Measurements from ENCODE around the gene NCR2. TPM values are rescaled to one million over a fixed set of nuclear protein-coding genes. Genes with fewer than 3 reads are reported as not detected.

Gene NCR2
- total RNA-seq, 1 experiment from 2014 or later: not detected

DNA sequence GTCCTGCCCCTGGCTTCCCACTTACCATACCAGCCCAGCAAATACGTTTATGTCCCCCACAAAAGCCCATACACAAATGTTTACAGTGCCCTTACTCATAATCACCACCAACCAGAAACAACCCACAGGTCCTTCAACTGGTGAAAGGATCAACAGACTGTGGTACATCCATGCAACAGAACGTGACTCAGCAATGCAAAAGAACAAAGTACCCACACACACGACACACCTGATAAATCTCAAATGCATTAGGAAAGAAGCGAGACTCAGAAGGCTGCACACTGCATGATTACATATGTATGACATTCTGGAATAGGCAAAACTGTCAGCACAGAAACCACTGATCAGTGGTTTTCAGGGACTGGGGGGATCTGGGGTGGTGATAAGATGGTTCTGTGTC is 20.5 kb downstream of the NCR2 start:
- ChIA-PET RAD21 (ENCODE audit: low non-redundant PET in 1 of 2, low total read pairs in 2 of 2, uncharacterized antibody in 2 of 2, unreplicated experiment in 2 of 2) (no interaction called here), CTCF (no interaction called here), POLR2A (no interaction called here)
- H2AFZ ChIP-seq (ENCODE audit: low read depth, low read length, poor library complexity, severe bottlenecking): no peak overlapping the region
- no peaks in the 10 kb centered on the region for H3K36me3 ChIP-seq (ENCODE audit: control insufficient read depth in 1 of 2, insufficient read depth in 2 of 2, low read length in 2 of 2)
- no peaks in the 10 kb centered on the region; a peak in 1 of 4 replicates for H3K4me1 ChIP-seq (ENCODE audit: control insufficient read depth in 1 of 2, insufficient read depth in 2 of 2, low read length in 2 of 2)
- BruUV-seq (replicated peaks): no TSS peak
- H3K4me2 ChIP-seq (ENCODE audit: low read length): no peak overlapping the region
- ATAC-seq (no peak), DNase-seq (ENCODE audit: low read depth, low spot score) (no peak)
- H3K9me3 ChIP-seq (ENCODE audit: control insufficient read depth in 1 of 2, insufficient read depth in 1 of 2, low read depth in 1 of 2, low read length in 2 of 2): no peaks in the 10 kb centered on the region
- H3K27me3 ChIP-seq (ENCODE audit: insufficient read depth, low read length): peaks cover under 1% of the 10 kb centered on the region; the same call in 1 of the 2 replicates
- no peaks in the 10 kb centered on the region for H4K20me1 ChIP-seq (ENCODE audit: insufficient read depth)
- no peak overlapping the region for H3K9ac ChIP-seq (ENCODE audit: low read length)
- H3K9me2 ChIP-seq (ENCODE audit: insufficient read depth): no peaks in the 10 kb centered on the region
- H3K27ac ChIP-seq (ENCODE audit: low read depth, low read length): no peak overlapping the region
- H3K79me2 ChIP-seq (ENCODE audit: insufficient read depth, low read length): no peaks in the 10 kb centered on the region
- intact Hi-C loops (cut with micrococcal nuclease): no loop called here
- TF ChIP-seq SRF (IDR thresholded peaks at IDR 0.05; ENCODE audit: low read depth) (no peak), JUND (IDR thresholded peaks at IDR 0.05) (no peak), YY1 (IDR thresholded peaks at IDR 0.05; ENCODE audit: extremely low read depth, insufficient replicate concordance, low read depth, low read length) (no peak), ELF1 (IDR thresholded peaks at IDR 0.05; ENCODE audit: borderline replicate concordance, low read depth) (no peak), FOSL1 (IDR thresholded peaks at IDR 0.05; ENCODE audit: low read depth) (no peak), ZNF274 (IDR thresholded peaks at IDR 0.05; ENCODE audit: low read depth, low read length) (no peak), RAD21 (IDR thresholded peaks at IDR 0.05; ENCODE audit: low read depth) (no peak), POLR2A (IDR thresholded peaks at IDR 0.05; ENCODE audit: borderline replicate concordance, extremely low read depth, insufficient read depth, insufficient read length) (no peak), EGR1 (IDR thresholded peaks at IDR 0.05; ENCODE audit: low read depth) (no peak)
- TF ChIP-seq, protein P1, sequence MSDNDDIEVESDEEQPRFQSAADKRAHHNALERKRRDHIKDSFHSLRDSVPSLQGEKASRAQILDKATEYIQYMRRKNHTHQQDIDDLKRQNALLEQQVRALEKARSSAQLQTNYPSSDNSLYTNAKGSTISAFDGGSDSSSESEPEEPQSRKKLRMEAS (IDR thresholded peaks at IDR 0.05): no peak
- TF ChIP-seq, protein P2, sequence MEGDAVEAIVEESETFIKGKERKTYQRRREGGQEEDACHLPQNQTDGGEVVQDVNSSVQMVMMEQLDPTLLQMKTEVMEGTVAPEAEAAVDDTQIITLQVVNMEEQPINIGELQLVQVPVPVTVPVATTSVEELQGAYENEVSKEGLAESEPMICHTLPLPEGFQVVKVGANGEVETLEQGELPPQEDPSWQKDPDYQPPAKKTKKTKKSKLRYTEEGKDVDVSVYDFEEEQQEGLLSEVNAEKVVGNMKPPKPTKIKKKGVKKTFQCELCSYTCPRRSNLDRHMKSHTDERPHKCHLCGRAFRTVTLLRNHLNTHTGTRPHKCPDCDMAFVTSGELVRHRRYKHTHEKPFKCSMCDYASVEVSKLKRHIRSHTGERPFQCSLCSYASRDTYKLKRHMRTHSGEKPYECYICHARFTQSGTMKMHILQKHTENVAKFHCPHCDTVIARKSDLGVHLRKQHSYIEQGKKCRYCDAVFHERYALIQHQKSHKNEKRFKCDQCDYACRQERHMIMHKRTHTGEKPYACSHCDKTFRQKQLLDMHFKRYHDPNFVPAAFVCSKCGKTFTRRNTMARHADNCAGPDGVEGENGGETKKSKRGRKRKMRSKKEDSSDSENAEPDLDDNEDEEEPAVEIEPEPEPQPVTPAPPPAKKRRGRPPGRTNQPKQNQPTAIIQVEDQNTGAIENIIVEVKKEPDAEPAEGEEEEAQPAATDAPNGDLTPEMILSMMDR (IDR thresholded peaks at IDR 0.05 in 2 of 3, conservative IDR thresholded peaks at IDR 0.05 in 1 of 3; ENCODE audit: borderline replicate concordance in 1 of 3, insufficient read depth in 1 of 3, low read depth in 2 of 3, low read length in 2 of 3): no peak
- TF ChIP-seq, protein P3, sequence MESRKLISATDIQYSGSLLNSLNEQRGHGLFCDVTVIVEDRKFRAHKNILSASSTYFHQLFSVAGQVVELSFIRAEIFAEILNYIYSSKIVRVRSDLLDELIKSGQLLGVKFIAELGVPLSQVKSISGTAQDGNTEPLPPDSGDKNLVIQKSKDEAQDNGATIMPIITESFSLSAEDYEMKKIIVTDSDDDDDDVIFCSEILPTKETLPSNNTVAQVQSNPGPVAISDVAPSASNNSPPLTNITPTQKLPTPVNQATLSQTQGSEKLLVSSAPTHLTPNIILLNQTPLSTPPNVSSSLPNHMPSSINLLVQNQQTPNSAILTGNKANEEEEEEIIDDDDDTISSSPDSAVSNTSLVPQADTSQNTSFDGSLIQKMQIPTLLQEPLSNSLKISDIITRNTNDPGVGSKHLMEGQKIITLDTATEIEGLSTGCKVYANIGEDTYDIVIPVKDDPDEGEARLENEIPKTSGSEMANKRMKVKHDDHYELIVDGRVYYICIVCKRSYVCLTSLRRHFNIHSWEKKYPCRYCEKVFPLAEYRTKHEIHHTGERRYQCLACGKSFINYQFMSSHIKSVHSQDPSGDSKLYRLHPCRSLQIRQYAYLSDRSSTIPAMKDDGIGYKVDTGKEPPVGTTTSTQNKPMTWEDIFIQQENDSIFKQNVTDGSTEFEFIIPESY (IDR thresholded peaks at IDR 0.05; ENCODE audit: extremely low read depth, insufficient replicate concordance, low read length): no peak
- TF ChIP-seq, protein P4, sequence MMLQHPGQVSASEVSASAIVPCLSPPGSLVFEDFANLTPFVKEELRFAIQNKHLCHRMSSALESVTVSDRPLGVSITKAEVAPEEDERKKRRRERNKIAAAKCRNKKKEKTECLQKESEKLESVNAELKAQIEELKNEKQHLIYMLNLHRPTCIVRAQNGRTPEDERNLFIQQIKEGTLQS (IDR thresholded peaks at IDR 0.05): no peak
- H3K4me3 ChIP-seq (replicated peaks in 1 of 2; ENCODE audit: low read depth in 1 of 2, low read length in 2 of 2): no peak overlapping the region
